CD4-positive, CD25-positive, alpha-beta regulatory T cell (primary cell): ENCODE data around the gene FAAP24. TPM values are rescaled to one million over a fixed set of nuclear protein-coding genes. Genes with fewer than 3 reads are reported as not detected.
"Not testable (repeated sequence)": the region's sequence is repeated elsewhere in the genome, so short reads cannot be mapped to it uniquely, and the experiment has no call there.

ENCODE experiments used
- ATAC-seq, 2 donors: fragments of 150-1000 bp; cut with Tn5 transposase; one replicate each; pipeline ENCODE4 v1.10.0; 2021; ENCODE audit warnings: low read depth in 2 of 2, moderate number of reproducible peaks in 2 of 2, moderate library complexity in 1 of 2
- DNase-seq, 3 donors: peaks; one replicate each; pipeline versions ENCODE4 v3.0.0 to v3.0.0-alpha.2; 2012 to 2022; ENCODE audit warnings: mixed read lengths in 1 of 3
- H3K27ac ChIP-seq: one replicate; pipeline ENCODE4 v1.7.0; 2013; ENCODE audit warnings: mild to moderate bottlenecking, low read length; ENCODE audit not compliant: insufficient read depth, poor library complexity, severe bottlenecking
- H3K27me3 ChIP-seq: one replicate; pipeline ENCODE4 v1.7.0; 2013; ENCODE audit warnings: low read length; ENCODE audit not compliant: control insufficient read depth, insufficient read depth
- H3K36me3 ChIP-seq: one replicate; pipeline ENCODE4 v1.7.0; 2013; ENCODE audit warnings: mild to moderate bottlenecking, low read length, moderate library complexity; ENCODE audit not compliant: control insufficient read depth, insufficient read depth
- H3K4me1 ChIP-seq: 2 replicates; pipeline ENCODE4 v1.7.0; 2013; ENCODE audit warnings: mild to moderate bottlenecking, low read length; ENCODE audit not compliant: insufficient read depth, control insufficient read depth, poor library complexity, severe bottlenecking
- H3K4me3 ChIP-seq: one replicate; pipeline ENCODE4 v1.7.0; 2013; ENCODE audit warnings: low read depth, mild to moderate bottlenecking, low read length, moderate library complexity
- H3K9me3 ChIP-seq, 2 experiments: 1 replicate in 1 of 2; 2 replicates in 1 of 2; pipeline ENCODE4 v1.7.0; 2013; ENCODE audit warnings: low read length in 2 of 2, mild to moderate bottlenecking in 1 of 2, moderate library complexity in 1 of 2; ENCODE audit not compliant: control insufficient read depth in 2 of 2
- H3K27ac Mint-ChIP-seq, 3 donors: one replicate each; pipeline ENCODE4 v1.8.0; 2020 to 2022; ENCODE audit warnings: mild to moderate bottlenecking in 3 of 3, mixed read lengths in 3 of 3, moderate library complexity in 2 of 3
- H3K27me3 Mint-ChIP-seq: one replicate; pipeline ENCODE4 v1.8.0; 2022; ENCODE audit warnings: mild to moderate bottlenecking, mixed read lengths
- H3K36me3 Mint-ChIP-seq: one replicate; pipeline ENCODE4 v1.8.0; 2020; ENCODE audit warnings: mixed read lengths
- H3K4me1 Mint-ChIP-seq, 4 donors: one replicate each; pipeline ENCODE4 v1.8.0; 2020 to 2022; ENCODE audit warnings: mixed read lengths in 4 of 4, mild to moderate bottlenecking in 1 of 4
- H3K4me3 Mint-ChIP-seq, 4 donors: one replicate each; pipeline ENCODE4 v1.8.0; 2020 to 2022; ENCODE audit warnings: mild to moderate bottlenecking in 4 of 4, mixed read lengths in 4 of 4, moderate library complexity in 3 of 4
- H3K9me3 Mint-ChIP-seq, 7 donors: one replicate each; pipeline ENCODE4 v1.8.0; 2020 to 2022; ENCODE audit warnings: mixed read lengths in 7 of 7, mild to moderate bottlenecking in 3 of 7, moderate library complexity in 2 of 7
- polyA plus RNA-seq, 4 donors: library from polyadenylated mRNA; unstranded; fragments of 300-500 nt; fragmentation: Illumina TruSeq; gene quantifications; one replicate each; pipeline ENCODE4 v1.2.3, GENCODE V29; 2021
- total RNA-seq: library from RNA; stranded (reverse); gene quantifications from one replicate; pipeline ENCODE4 v1.2.3, GENCODE V29; 2022

Gene FAAP24
- total and polyA plus RNA-seq, 5 donors from 2014 or later, result 1.2 to 3.4 (median 3.1) TPM

GRCh38 chr19:33000510-33000909, 28.5 kb downstream of the FAAP24 start:
- DNase-seq (peak in 2 of 3 donors; percentile 37 to 80), ATAC-seq (peak; percentile 76 to 82)
- H3K27me3 ChIP-seq, result no peaks in the 10 kb centered on the region
- H3K36me3 ChIP-seq, result no peaks in the 10 kb centered on the region
- Mint-ChIP-seq H3K4me1 (peaks cover 0 to 30% (median 11%) of the 10 kb centered on the region in 4 donors), H3K9me3 (peaks cover 0 to 2% (median 0%) of the 10 kb centered on the region in 7 donors), H3K27ac (peak overlapping the region; percentile 62 to 87 (median 70)), H3K36me3 (no peaks in the 10 kb centered on the region), H3K27me3 (peaks cover 5% of the 10 kb centered on the region), H3K4me3 (peak overlapping the region; percentile 1 to 86 (median 52))
- no peaks in the 10 kb centered on the region for H3K9me3 ChIP-seq
- H3K27ac ChIP-seq, result no peak overlapping the region
- peak overlapping the region; percentile 4 for H3K4me3 ChIP-seq
- H3K4me1 ChIP-seq, result peaks cover 13% of the 10 kb centered on the region

GRCh38 chr19:33000910-33001309, 28.9 kb downstream of the FAAP24 start:
- no peak for DNase-seq
- no peaks in the 10 kb centered on the region for H3K27me3 ChIP-seq
- peak overlapping the region; percentile 4 for H3K4me3 ChIP-seq
- ATAC-seq, result no peak
- H3K27ac ChIP-seq, result no peak overlapping the region
- H3K27me3 Mint-ChIP-seq, result peaks cover 5% of the 10 kb centered on the region
- peaks cover 0 to 30% (median 11%) of the 10 kb centered on the region in 4 donors for H3K4me1 Mint-ChIP-seq
- H3K9me3 ChIP-seq, result no peaks in the 10 kb centered on the region
- peak overlapping the region in 3 of 4 donors; percentile 1 to 86 (median 73) for H3K4me3 Mint-ChIP-seq
- peaks cover 13% of the 10 kb centered on the region for H3K4me1 ChIP-seq
- no peaks in the 10 kb centered on the region for H3K36me3 Mint-ChIP-seq
- peaks cover 0 to 4% (median 0%) of the 10 kb centered on the region in 7 donors for H3K9me3 Mint-ChIP-seq
- H3K36me3 ChIP-seq, result no peaks in the 10 kb centered on the region
- H3K27ac Mint-ChIP-seq, result peak overlapping the region; percentile 62 to 87 (median 70)

GRCh38 chr19:33002126-33002865, 30.3 kb downstream of the FAAP24 start:
- H3K27ac ChIP-seq, H3K36me3 Mint-ChIP-seq, ATAC-seq, H3K4me3 ChIP-seq, DNase-seq, H3K27ac Mint-ChIP-seq, H3K9me3 ChIP-seq, H3K27me3 ChIP-seq, H3K36me3 ChIP-seq, H3K27me3 Mint-ChIP-seq, H3K4me3 Mint-ChIP-seq, H3K9me3 Mint-ChIP-seq: not testable (repeated sequence)
- H3K4me1 Mint-ChIP-seq, result peaks cover 0 to 30% (median 11%) of the 10 kb centered on the region in 4 donors
- peaks cover 13% of the 10 kb centered on the region for H3K4me1 ChIP-seq

GRCh38 chr19:33003424-33004024, 31.5 kb downstream of the FAAP24 start:
- H3K9me3 Mint-ChIP-seq, DNase-seq, H3K36me3 Mint-ChIP-seq, H3K4me3 ChIP-seq, H3K36me3 ChIP-seq, H3K27ac ChIP-seq, H3K27me3 ChIP-seq, H3K9me3 ChIP-seq, ATAC-seq, H3K27me3 Mint-ChIP-seq: not testable (repeated sequence)
- peaks cover 13% of the 10 kb centered on the region for H3K4me1 ChIP-seq
- peaks cover 0 to 22% (median 10%) of the 10 kb centered on the region in 4 donors for H3K4me1 Mint-ChIP-seq
- peak overlapping the region in 1 of 4 donors; percentile 86 for H3K4me3 Mint-ChIP-seq
- peak overlapping the region in 1 of 3 donors; percentile 62 for H3K27ac Mint-ChIP-seq

- Mint-ChIP-seq H3K4me1 (peaks cover 0 to 9% (median 5%) of the 10 kb centered on the region in 4 donors), H3K27me3 (peaks cover 4% of the 10 kb centered on the region), H3K9me3 (peaks cover 0 to 4% (median 0%) of the 10 kb centered on the region in 7 donors), H3K36me3 (no peaks in the 10 kb centered on the region), H3K27ac (no peak overlapping the region), H3K4me3 (no peak overlapping the region)
- ATAC-seq (no peak), DNase-seq (no peak)
- H3K9me3 ChIP-seq, result no peaks in the 10 kb centered on the region
- H3K27ac ChIP-seq, result no peak overlapping the region
- no peaks in the 10 kb centered on the region for H3K27me3 ChIP-seq
- no peak overlapping the region for H3K4me3 ChIP-seq
- H3K36me3 ChIP-seq, result no peaks in the 10 kb centered on the region
- H3K4me1 ChIP-seq, result peaks cover 5% of the 10 kb centered on the region
These were observed 33.4 kb downstream of the FAAP24 start for GRCh38 chr19:33005440-33005839.

- DNase-seq, result no peak
- no peak overlapping the region for H3K4me3 Mint-ChIP-seq
- H3K9me3 Mint-ChIP-seq, result peaks cover 0 to 4% (median 0%) of the 10 kb centered on the region in 7 donors
- Histone ChIP-seq H3K4me3 (no peak overlapping the region), H3K27me3 (no peaks in the 10 kb centered on the region), H3K4me1 (no peaks in the 10 kb centered on the region), H3K9me3 (no peaks in the 10 kb centered on the region), H3K36me3 (no peaks in the 10 kb centered on the region), H3K27ac (no peak overlapping the region)
- H3K27me3 Mint-ChIP-seq, result no peaks in the 10 kb centered on the region
- no peaks in the 10 kb centered on the region for H3K4me1 Mint-ChIP-seq
- H3K27ac Mint-ChIP-seq, result no peak overlapping the region
- no peaks in the 10 kb centered on the region for H3K36me3 Mint-ChIP-seq
- ATAC-seq, result no peak
These were observed 36.7 kb downstream of the FAAP24 start for GRCh38 chr19:33008738-33009137.

- DNase-seq, result not testable (repeated sequence)
These were observed 38.8 kb downstream of the FAAP24 start for GRCh38 chr19:33010891-33011290.

More at GRCh38 chr19:33010891-33011290, 38.8 kb downstream of the FAAP24 start:
- not testable (repeated sequence) for H3K36me3 Mint-ChIP-seq, H3K36me3 ChIP-seq, H3K4me1 ChIP-seq, ATAC-seq, H3K27me3 ChIP-seq, H3K4me3 ChIP-seq, H3K27me3 Mint-ChIP-seq, H3K9me3 ChIP-seq, H3K4me1 Mint-ChIP-seq, H3K9me3 Mint-ChIP-seq, H3K27ac Mint-ChIP-seq, H3K27ac ChIP-seq, H3K4me3 Mint-ChIP-seq
